ENCODE data around the gene CHD1. TPM values are rescaled to one million over a fixed set of nuclear protein-coding genes. Genes with fewer than 3 reads are reported as not detected.

CHD1 gene
- total and polyA plus RNA-seq, 2 donors (not counting 3 experiments of a cell fraction or from before 2014, with no cell fraction given): 16.2 to 48.9 TPM

DNA sequence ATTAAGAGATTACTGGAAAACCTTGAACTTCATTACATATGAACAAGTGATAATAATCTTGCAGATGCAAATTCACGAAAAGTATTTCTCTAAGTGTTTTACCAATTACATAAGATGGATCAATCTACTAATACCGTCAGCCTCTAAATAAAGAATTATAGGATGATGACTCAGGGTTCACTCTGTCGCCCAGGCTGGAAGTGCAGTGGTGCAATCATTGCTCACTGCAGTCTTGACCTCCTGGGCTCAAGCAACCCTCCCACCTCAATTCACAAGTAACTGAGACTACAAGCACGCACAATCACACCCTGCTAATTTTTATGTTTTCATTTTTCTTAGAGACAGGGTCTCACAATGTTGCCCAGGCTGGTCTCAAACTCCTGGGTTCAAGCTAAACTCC is 56.1 kb downstream of the CHD1 start:
- Histone ChIP-seq H3K79me2 (ENCODE audit: control insufficient read depth, insufficient read depth, low read length) (peaks cover 2% of the 10 kb centered on the region), H4K20me1 (replicated peaks; ENCODE audit: control insufficient read depth, extremely low read depth, insufficient read depth, low read length) (no peaks in the 10 kb centered on the region), H3K27me3 (ENCODE audit: control insufficient read depth in 2 of 2, insufficient read depth in 2 of 2, low read length in 2 of 2) (no peaks in the 10 kb centered on the region), H3K4me2 (ENCODE audit: insufficient read depth, low read length) (no peak overlapping the region), H3K36me3 (ENCODE audit: control insufficient read depth in 2 of 2, extremely low read depth in 1 of 2, insufficient read depth in 2 of 2, low read length in 2 of 2) (peaks cover 10 to 40% of the 10 kb centered on the region in 2 experiments), H3K4me1 (ENCODE audit: control insufficient read depth, extremely low read depth, insufficient read depth, low read length) (no peaks in the 10 kb centered on the region), H3K9ac (replicated peaks; ENCODE audit: extremely low read depth, insufficient read depth, low read length) (no peak overlapping the region), H3K9me3 (replicated peaks; ENCODE audit: control insufficient read depth, insufficient read depth, low read length) (no peaks in the 10 kb centered on the region), H2AFZ (ENCODE audit: low read depth, low read length) (no peak overlapping the region), H3K4me3 (replicated peaks in 1 of 3; ENCODE audit: insufficient read depth in 1 of 3, low read depth in 1 of 3, low read length in 3 of 3) (no peak overlapping the region), H3K27ac (ENCODE audit: insufficient read depth, low read depth, low read length) (no peak overlapping the region), H3K9me1 (replicated peaks; ENCODE audit: control insufficient read depth, extremely low read depth, insufficient read depth, low read length) (no peaks in the 10 kb centered on the region)
- POLR2A ChIA-PET: no interaction called here
- no TSS peak for BruUV-seq (replicated peaks)
- intact Hi-C loops (cut with micrococcal nuclease): no loop called here
- no peak for FAIRE-seq
- TF ChIP-seq POLR2AphosphoS5 (IDR thresholded peaks at IDR 0.05; ENCODE audit: insufficient read depth, low read depth, low read length): no peak
- no peak for TF ChIP-seq EZH2 (IDR thresholded peaks at IDR 0.05; ENCODE audit: borderline replicate concordance, low read depth, low read length, severe bottlenecking)
- no peak for TF ChIP-seq JUN (IDR thresholded peaks at IDR 0.05; ENCODE audit: borderline replicate concordance, insufficient read depth, insufficient read length, low read depth)
- TF ChIP-seq GATA2 (IDR thresholded peaks at IDR 0.05; ENCODE audit: insufficient read depth, insufficient read length, low read depth, low read length): no peak
- TF ChIP-seq MYC (IDR thresholded peaks at IDR 0.05; ENCODE audit: low read depth, low read length): no peak
- TF ChIP-seq POLR2A (IDR thresholded peaks at IDR 0.05; ENCODE audit: low read depth, low read length): no peak
- TF ChIP-seq, protein P1, sequence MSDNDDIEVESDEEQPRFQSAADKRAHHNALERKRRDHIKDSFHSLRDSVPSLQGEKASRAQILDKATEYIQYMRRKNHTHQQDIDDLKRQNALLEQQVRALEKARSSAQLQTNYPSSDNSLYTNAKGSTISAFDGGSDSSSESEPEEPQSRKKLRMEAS (IDR thresholded peaks at IDR 0.05; ENCODE audit: insufficient read depth, insufficient read length): no peak
- TF ChIP-seq, protein P2, sequence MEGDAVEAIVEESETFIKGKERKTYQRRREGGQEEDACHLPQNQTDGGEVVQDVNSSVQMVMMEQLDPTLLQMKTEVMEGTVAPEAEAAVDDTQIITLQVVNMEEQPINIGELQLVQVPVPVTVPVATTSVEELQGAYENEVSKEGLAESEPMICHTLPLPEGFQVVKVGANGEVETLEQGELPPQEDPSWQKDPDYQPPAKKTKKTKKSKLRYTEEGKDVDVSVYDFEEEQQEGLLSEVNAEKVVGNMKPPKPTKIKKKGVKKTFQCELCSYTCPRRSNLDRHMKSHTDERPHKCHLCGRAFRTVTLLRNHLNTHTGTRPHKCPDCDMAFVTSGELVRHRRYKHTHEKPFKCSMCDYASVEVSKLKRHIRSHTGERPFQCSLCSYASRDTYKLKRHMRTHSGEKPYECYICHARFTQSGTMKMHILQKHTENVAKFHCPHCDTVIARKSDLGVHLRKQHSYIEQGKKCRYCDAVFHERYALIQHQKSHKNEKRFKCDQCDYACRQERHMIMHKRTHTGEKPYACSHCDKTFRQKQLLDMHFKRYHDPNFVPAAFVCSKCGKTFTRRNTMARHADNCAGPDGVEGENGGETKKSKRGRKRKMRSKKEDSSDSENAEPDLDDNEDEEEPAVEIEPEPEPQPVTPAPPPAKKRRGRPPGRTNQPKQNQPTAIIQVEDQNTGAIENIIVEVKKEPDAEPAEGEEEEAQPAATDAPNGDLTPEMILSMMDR (IDR thresholded peaks at IDR 0.05; ENCODE audit: extremely low read depth in 1 of 2, insufficient read depth in 1 of 2, low read depth in 1 of 2, low read length in 2 of 2): no peak
- TF ChIP-seq FOS (IDR thresholded peaks at IDR 0.05; ENCODE audit: borderline replicate concordance, insufficient read depth, low read length): no peak
- no peak for DNase-seq (ENCODE audit: low read depth, low spot score)
- dilution Hi-C loops (cut with MboI; ENCODE audit: extremely low pct_ligation_motif_present, low sequenced_read_pairs): no loop called here
- CTCF ChIA-PET: no interaction called here

All from endothelial cell of umbilical vein (primary cell).